HG03571 (cell line): ENCODE data around the gene TP53RK.

Experiments used
- ATAC-seq: cut with Tn5 transposase; IDR thresholded peaks from one replicate; pipeline ENCODE4 v1.9.1; 2021; ENCODE audit not compliant: unreplicated experiment

TP53RK gene

GRCh38 chr20:46708172-46708860 is 19.1 kb upstream of the TP53RK start:
- no peak for ATAC-seq

- no peak for ATAC-seq
Measured at GRCh38 chr20:46706242-46706641, 17.0 kb upstream of the TP53RK start.

DNA sequence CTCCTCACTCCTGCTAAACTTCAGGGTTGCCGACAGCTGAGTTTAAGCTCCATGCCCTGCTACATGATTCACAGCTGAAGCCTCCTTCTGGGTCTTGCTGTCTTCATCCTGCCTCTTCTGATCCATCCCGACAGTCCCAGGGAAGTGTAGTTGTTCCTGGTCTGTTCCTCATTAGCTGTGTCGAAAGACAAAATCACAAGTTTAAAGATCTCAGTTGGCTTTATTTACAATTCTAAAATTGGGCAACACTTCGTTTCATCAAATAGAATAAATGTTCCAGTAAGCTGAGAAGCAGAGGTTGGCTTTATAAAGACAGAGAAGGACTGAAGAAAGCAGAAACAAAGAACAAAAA is 16.1 kb upstream of the TP53RK start:
- ATAC-seq: no peak

GRCh38 chr20:46704714-46705377 is 15.6 kb upstream of the TP53RK start:
- ATAC-seq: no peak

GRCh38 chr20:46703435-46703834 is 14.2 kb upstream of the TP53RK start:
- no peak for ATAC-seq

DNA sequence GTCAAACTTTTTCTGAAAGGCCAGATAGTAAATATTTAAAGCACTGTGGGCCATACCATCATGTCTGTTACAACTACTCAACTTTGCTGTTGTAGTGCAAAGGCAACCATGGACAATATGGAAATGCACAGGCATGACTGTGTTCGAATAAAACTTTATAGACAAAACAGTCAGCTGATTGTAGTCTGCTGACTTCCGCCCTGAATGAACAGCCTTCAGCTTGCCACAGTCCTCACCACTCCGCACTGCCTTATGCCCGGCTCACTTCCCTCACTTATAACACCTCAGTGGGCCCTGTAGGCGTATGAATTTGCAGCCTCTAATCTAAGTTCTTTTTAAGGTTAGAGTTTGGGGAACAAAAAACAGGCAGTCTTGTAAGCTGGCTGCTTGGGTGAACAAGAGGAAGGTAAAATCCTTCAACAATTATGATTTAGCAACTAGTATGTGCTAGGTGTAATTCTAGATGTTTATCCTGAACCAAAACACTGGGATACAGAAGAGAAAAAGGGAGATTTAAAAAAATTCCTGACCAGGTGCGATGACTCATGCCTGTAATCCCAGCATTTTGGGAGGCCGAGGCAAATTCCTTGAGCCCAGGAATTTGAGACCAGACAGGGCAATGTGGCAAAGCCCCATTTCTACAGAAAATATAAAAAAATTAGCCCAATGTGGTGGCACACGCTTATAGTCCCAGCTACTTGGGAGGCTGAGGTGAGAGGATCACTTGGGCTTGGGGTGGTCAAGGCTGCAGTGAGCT is 13.4 kb upstream of the TP53RK start:
- no peak for ATAC-seq

DNA sequence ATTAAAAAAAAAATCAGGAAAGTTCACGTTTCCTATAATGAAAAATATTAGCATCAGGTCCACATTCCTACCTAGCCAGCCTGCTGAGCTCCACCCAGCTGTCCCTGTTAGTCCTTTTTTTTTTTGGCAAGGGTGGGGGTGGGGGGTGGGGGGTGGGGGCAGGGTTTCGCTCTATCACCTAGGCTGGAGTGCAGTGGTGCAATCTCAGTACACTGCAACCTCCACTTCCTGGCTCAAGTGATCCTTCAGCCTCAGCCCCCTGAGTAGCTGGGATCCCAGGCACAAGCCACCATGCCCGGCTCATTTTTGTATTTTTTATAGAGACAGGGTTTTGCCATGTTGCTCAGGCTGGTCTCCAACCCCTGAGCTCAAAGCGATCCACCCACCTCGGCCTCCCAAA is 12.7 kb upstream of the TP53RK start:
- ATAC-seq: no peak

DNA sequence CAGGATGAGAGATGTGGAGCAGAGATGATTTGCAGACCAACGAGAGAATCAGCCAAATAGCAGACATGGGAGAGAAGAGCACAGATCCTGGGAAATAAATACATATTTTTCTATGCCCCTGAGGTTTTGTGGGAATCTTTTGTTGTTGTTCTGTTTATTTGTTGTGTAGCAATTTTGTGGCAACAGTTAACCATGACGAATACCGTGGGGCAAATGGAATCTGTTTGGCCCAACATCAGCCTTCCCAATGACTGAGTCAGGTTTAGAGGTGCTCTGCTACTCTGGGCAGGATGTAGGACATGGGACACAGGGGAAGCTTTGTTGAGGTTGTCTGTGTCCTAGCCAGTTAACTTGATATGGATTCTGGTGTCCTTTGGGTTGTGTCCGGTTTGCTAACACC is 12.3 kb upstream of the TP53RK start:
- ATAC-seq: no peak

- no peak for ATAC-seq
Measured at GRCh38 chr20:46701057-46701456, 11.8 kb upstream of the TP53RK start.

- ATAC-seq: no peak
Measured at GRCh38 chr20:46700481-46700880, 11.2 kb upstream of the TP53RK start.

DNA sequence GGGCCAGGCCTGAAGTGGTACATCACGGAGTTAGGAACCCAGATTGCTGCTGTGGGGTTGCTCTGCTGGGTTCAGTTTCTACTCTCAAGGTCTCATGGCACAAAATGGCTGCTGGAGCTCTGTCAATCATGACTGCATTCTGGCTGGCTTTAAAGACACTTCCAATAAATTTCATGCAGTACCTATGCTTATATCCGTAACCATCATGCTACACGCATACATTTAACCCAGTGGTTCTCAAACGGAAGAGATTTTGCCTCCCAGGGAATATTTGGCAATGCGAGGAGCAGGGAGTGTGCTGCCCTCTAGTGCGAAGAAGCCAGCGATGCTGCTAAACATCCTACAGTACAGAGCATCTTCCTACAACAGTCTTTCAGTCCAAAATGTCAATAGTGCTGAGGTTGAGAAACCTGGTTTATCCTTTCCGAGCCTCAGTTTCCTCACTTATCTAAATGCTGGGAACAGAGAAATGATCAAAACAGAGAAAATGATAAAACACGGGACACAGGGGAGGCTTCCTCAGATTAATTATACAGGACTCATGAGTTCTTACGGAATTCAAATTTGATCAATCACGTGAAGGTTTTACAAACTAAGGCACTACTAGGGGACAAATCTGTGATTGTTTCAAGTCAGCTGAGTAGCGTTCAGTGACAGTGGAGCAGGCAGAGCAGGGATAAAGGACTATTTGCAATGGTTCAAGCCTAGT is 10.6 kb upstream of the TP53RK start:
- ATAC-seq: no peak

- ATAC-seq: no peak
Measured at GRCh38 chr20:46698788-46699187, 9.5 kb upstream of the TP53RK start.

- no peak for ATAC-seq
Measured at GRCh38 chr20:46696791-46697279, 7.6 kb upstream of the TP53RK start.

DNA sequence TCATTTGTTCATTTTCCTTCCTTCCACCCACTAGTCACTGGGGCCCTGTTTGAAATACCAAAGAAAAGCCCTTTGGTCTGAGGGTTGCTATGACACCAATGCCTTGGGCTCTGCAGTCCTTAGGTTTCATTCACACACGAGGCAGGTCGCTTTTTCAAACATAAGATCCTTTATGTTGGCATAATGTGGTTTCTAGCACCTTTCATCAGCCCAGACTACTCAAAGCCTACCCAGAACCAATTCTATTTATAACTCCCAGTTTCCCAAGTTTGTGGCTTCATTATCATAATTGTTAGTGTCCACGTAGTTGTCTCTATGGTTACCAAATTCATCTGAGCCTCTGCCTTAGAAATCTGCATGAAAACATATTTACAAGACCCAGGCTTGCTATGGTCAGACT is 6.6 kb upstream of the TP53RK start:
- no peak for ATAC-seq

DNA sequence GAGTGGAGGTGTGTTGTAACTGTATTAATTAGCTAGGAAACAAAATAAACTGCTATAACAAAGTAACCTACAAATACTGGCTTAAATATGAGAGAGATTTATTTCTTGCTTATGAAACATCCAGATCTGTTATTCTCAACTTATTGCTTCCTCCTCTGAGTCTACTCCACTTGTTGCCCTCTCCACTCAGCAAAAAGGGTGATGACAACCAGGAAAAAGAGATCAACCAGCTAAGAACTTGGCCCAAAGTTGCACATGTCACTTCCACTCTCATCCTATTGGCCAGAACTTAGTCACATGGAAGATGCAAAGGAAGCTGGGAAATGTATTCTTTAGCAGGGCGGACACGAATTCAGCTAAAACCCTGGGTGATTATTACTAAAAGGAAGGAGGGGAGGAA is 5.2 kb upstream of the TP53RK start:
- ATAC-seq: no peak

- no peak for ATAC-seq
Measured at GRCh38 chr20:46691196-46691595, 2.0 kb upstream of the TP53RK start.

- ATAC-seq: no peak
Measured at GRCh38 chr20:46690219-46691106, 1.2 kb upstream of the TP53RK start.

DNA sequence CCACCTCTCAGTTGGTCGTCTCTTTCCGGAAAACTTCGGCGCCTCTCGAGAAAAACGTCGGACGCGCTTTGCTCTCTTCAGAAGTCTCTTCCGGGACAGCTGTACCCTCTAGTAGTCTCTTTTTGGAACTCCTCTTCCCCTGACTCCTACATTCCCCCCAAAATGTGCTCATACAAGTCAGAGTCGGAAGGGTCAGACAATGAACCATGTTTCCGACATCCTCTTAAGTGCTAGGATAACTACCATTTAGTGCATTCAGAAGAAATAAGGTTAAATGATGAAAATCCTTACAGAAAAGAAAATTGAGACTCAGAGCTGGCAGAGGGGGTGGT is 476 bp upstream of the TP53RK start:
- ATAC-seq: no peak

- ATAC-seq: no peak
Measured at GRCh38 chr20:46688151-46689081, 828 bp downstream of the TP53RK start.
